GM21786 (cell line): ENCODE measurements around the gene CRISPLD2.
"Not testable (repeated sequence)": the region's sequence is repeated elsewhere in the genome, so short reads cannot be mapped to it uniquely, and the experiment has no call there.

ENCODE experiments used
- ATAC-seq: cut with Tn5 transposase; IDR thresholded peaks from one replicate; pipeline ENCODE4 v1.9.1; 2021; ENCODE audit not compliant: unreplicated experiment

CRISPLD2 gene

DNA sequence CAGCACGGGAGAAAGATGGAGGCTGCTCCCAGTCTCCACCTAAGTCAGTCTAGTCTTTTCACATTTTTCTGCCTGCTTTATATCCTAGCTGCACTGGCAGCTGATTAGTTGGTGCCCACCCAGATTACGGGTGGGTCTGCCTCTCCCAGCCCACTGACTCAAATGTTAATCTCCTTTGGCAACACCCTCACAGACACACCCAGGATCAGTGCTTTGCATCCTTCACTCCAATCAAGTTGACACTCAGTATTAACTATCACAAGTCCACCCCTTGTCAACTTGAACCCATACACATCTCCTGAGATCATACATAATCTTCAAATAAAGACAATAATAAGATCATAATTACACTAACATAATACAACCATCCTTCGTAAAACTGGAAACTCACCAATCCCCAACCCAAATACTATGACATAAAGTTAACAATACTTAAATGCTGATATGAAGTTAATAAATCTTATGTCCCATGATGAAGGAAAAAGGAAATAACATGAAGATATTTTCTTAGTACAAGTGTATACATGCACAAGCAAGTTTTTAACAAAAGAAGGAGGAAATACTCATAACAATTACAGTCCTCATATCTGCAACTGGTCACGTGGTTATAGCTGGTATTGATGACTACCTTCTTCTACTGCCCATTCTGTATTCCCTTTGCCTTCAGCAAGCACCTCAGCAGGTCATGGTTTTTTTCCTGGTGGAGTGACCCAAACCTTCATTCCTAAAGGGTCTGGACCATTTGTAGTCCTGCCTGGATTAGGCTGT is 35.8 kb downstream of the CRISPLD2 start:
- not testable (repeated sequence) for ATAC-seq

DNA sequence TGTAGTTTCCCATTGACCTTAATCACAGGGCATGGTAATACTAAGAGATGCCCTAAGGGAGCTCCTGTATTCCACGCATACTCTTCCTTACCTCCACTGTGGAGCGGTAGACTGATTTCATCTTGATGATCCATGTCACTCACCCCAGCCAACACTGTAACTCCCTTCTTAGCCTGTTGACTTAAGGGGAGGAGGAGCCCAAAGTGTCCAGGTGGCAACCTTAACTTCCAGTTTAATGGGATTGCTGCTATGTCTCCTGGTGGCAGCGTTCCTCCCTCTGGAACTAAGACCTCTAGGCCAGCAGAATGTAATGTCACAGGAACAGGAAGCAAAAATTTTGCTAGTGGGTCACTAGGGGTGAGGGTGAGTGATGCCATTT is 36.4 kb downstream of the CRISPLD2 start:
- ATAC-seq = not testable (repeated sequence)

DNA sequence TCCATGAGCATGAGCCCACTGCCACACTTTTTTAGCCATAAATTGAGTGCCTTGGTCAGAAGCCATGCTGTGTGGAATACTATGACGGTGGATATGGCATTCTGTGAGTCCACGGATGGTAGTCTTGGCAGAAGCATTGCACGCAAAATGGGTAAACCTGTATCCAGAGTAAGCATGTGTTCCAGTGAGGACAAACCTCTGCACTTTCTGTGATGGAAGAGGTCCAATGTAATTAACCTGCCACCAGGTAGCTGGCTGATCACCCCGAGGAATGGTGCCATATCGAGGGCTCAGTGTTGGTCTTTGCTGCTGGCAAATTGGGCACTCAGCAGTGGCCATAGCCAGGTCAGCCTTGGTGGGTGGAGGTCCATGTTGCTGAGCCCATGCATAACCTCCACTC is 37.0 kb downstream of the CRISPLD2 start:
- not testable (repeated sequence) for ATAC-seq

DNA sequence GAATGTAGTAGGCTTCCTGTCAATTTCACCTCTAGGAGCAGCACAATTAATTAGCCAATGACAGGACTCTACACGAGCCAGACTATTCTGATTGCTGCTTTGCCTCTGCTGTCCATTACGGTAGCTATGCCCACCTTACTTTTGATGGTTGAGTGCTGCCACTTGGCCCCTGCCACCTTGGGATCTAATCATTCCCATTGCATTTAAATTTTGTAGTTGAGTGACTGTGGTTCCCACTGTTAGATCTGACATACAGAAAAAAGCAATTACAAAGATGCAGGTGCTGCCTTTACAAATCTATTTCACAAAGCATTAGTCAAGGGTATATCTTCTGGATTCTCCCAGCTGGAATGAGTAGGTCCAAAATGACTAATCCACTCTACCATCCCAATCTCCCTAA is 39.9 kb downstream of the CRISPLD2 start:
- ATAC-seq = no peak

DNA sequence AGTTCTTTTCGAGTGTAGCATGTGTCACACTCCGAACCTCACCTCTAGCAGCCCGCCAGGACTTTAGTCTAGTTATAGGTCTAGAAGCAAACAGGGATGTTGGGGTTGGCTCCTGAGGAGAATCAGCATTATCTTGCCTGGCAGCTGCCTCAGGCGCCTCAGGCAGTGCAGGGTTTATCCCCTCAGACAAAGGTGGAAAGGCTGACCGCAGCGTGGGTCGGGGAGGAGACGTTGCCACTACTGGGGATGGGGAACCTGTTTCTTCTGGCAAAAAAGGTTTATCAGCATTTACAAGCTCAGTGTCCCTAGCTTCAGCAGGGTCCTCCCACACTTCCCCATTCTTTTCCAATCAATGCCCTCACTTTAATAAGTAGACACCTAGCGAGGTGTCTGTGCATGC is 40.6 kb downstream of the CRISPLD2 start:
- no peak for ATAC-seq

DNA sequence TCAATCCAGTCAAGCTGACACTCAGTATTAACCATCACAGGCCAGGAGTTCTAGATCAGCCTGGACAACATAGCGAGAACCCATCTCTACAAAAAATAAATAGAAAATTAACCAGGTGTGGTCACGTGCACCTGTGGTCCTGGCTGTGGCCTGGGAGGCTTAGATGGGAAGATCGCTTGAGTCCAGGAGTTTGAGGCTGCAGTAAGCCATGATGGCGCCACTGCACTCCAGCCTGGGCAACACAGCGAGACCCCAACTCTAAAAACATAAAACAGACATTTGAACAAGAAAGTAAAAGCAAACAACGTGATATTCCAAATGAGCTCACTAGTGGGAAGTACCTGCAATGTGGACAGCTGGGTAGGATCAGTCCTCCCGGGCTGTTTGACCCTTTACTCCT is 41.9 kb downstream of the CRISPLD2 start:
- no peak for ATAC-seq

DNA sequence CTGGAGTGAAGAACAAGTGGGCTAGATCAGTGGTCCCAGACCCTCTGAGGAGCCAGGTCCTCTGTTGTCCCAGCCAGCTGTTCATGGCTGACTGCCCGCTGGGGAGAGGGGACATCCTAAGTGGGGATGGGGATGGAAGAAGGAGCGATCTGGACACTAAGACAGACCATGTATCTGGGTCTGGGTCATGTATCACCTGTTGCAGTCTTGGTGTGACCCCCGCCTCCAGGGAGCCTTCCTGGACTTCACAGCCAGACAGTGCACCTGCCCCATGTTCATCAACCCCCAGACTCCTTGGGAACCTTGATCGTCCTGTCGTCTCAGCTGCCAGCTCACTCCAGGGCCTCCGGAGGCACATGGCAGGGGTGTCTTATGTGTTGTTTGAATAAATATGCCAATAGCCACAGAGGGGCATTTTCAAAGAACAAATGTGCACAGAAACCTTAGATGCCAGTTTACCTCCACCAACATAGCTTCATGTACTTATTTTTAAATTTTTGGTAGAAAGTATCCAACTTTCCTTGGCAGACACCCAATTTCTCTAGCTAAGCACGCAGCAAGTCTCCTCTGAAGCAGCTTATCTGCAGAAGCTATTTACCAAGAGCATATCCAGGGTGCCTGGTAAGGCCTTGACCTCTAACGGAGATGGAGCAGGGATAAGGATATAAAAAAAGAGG is 43.2 kb downstream of the CRISPLD2 start:
- ATAC-seq = no peak

DNA sequence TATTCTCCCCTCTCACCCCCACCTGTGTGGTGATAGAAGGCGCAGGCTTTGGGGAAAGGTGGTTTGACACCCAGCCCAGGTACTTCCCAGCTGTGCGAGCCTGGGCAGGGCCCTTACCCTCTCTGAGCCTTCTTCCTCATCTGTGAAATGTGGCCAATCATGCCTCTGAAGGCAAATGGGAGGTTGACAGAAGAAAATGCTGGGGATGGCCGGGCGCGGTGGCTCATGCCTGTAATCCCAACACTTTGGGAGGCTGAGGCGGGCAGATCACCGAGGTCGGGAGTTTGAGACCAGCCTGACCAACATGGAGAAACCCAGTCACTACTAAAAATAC is 43.7 kb downstream of the CRISPLD2 start:
- ATAC-seq = no peak

DNA sequence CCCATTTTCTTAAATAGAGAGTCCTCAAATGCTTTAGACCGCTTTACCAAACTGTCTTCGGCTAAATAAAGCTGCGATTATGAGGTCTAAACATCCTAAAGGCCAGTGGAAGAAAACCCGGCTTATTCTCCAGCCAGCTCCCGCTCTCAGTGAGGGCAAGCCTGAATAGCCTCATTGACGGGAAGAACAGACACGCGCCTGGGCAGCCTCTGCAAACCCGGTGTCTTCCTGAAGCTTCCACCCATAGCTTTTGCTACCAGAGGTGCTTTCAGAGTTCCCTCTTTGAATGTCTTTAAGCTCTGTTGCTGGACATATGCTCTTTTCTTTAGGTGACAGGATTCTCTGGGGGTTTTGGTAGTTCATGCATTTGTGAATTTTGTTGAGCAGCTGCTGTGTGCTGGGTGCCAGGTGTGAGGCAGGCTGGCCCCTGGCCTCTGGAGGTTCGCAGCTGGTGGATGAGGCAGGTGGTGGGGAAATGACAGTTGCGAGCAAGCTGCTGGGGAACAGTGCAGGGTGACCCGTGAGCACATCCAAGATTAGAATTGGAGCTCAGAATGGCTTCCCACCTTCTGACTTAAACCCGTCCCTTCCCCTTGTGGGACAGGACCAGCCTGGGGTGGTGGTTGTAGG is 44.7 kb downstream of the CRISPLD2 start:
- ATAC-seq = no peak

DNA sequence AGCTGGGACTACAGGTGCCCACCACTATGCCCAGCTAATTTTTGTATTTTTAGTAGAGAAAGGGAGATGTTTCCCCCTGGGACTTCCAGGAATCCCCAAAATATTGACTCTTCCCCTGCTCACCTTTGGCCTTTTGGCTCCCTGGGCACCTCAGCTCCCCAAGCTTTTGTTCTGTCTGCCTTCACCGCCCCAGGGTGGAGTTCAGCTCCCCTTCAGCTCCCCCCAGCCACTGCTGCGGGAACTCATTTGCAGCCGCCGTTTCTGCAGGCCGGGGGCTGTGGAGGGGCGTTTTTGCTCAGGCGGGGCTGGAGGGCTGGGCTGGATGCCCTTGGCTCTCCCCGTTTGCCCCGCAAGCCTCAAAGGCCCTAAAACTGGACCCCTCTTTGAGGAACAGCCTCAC is 47.9 kb downstream of the CRISPLD2 start:
- ATAC-seq = no peak

DNA sequence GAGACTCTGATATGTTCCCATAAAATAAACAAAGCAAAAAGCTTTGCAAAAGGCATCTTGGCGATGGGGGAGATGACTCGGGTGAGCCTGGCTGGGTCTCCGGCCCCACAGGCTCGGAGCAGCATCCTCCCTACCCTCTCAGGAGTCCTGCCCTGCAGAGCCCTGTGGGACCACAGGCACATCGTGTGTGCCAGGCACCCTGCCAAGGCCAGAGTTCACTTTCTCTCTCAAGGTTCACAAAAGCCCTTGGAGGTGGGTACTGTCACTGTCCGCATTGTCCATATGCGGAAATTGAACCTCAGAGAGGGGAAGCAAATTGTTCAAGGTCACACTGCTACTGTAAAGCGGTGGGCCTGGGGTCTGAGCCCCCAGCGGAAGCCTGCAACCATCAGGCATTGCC is 48.5 kb downstream of the CRISPLD2 start:
- no peak for ATAC-seq

DNA sequence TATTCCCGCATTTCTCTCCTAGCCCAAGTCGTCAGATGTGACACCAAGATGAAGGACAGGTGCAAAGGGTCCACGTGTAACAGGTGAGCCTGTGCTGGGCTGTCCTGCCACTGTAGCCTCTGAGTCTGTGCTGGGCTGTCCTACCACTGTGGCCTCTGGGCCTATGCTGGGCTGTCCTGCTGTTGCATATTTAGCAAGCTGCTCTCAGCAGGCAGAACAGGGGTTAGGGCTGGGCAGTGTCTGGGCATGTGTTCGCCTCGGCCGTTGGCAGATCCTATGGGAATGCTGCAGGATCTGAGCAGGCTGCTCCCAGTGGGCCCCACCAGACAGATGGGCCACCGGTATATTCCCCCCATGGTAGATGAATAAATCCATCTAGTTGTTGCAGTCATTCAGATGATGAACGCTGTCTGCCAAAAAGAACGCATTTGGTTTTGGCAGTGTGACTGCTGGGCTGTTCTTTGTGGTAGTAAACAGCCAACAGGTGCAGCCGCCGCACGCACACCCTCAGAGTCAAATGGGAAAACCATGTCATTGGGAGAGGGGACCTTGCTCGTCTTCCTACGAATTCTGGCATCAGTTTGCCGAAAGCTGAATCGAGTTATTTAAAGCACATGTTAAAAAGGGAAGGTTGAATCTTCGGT is 49.2 kb downstream of the CRISPLD2 start:
- ATAC-seq = no peak

DNA sequence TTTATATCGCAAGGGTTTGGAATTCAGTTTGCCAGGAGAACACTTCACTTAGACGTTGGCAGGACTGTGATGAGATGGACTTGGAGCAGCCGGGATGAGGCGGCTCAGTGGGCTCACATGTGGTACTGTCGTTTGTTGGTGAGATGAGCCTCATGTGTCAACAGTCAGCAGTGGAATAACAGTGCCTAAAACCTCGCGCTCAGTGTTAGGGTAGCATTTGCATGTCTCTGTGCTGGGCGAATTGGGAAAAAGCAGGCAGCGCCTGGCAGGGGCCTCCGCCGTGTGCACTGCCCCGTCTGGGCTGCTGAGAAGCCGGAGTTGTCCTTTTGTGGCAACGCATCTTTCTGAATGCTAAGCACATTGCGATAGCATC is 49.7 kb downstream of the CRISPLD2 start:
- no peak for ATAC-seq

DNA sequence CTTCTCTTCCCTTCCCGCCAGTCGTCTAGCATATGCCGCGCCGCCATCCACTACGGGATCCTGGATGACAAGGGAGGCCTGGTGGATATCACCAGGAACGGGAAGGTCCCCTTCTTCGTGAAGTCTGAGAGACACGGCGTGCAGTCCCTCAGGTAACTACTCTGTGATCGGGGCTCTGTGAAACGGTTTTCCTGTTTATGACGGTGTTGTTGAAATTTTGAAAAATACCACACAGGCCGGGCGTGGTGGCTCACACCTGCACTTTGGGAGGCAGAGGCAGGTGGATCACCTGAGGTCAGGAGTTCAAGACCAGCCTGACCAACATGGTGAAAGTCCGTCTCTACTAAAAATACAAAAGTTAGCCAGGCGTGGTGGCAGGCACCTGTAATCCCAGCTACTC is 53.2 kb downstream of the CRISPLD2 start:
- not testable (repeated sequence) for ATAC-seq

DNA sequence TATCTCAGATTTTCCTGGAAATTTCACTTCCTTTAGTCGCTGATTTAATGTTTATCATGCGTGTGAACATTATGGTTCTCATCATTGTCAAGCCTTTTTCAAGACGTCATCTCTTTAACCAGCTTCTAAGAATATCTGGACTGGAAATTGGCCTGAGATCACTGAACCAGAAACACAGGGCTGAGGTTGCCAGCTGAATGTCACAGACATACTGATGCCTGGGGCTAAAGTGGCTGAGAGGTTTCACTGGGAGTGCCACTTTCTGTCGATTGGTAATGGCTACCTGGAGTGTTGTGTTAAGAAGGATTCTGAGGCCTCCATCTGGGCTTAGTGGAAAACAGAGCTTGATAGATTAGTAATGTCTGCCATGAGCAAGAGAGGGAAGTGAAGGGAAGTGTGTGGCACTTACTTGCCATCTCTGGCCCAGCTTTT is 54.2 kb downstream of the CRISPLD2 start:
- no peak for ATAC-seq

DNA sequence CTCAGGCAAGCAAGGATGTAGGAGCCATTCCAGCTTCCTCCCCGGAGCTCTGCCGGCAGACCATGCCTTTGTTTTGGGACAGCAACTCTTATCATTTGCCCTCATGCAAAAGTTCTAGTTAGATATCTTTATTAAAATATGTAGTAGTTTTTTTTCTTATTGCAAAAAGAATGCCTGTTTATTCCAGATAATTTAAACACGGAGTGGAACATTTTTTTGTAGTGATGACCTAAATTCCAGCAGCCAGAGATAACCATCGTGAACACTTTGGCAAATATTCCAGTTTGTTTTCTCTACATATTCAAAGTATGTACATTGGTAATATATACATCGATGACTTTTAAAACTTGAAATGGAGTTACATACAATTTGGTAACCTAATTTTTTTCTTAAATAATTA is 54.8 kb downstream of the CRISPLD2 start:
- no peak for ATAC-seq

DNA sequence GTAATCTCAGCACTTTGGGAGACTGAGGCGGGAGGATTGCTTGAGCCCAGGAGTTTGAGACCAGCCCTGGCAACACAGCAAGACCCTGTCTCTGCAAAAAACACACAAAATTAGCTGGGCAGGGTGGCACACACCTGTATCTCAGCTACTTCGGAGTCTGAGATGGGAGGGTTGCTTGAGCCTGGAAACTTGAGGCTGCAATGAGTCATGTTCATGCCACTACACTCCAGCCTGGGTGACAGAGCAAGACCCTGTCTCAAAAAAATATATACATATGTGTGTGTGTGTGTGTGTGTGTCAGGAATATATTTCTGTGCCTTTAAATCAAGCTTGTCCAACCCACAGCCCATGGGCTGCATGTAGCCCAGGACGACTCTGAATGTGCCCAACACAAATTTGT is 55.2 kb downstream of the CRISPLD2 start:
- no peak for ATAC-seq

DNA sequence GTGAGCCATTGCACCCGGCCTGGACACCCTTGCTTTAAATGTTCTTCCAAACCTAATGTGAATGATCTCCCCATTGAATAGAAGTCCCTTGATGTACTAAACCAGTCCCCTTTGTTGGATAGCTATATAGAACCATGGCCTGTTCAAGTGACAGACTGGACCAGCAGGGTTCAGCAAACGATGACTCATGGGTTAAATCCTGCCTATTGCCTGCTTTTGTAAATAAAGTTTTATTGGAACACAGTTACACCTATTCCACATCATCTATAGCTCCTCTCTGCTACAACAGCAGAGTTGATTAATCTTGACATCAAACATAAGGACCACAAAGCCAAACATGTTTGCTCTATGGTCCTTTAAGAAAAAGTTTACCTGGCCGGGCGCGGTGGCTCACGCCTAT is 56.1 kb downstream of the CRISPLD2 start:
- no peak for ATAC-seq

DNA sequence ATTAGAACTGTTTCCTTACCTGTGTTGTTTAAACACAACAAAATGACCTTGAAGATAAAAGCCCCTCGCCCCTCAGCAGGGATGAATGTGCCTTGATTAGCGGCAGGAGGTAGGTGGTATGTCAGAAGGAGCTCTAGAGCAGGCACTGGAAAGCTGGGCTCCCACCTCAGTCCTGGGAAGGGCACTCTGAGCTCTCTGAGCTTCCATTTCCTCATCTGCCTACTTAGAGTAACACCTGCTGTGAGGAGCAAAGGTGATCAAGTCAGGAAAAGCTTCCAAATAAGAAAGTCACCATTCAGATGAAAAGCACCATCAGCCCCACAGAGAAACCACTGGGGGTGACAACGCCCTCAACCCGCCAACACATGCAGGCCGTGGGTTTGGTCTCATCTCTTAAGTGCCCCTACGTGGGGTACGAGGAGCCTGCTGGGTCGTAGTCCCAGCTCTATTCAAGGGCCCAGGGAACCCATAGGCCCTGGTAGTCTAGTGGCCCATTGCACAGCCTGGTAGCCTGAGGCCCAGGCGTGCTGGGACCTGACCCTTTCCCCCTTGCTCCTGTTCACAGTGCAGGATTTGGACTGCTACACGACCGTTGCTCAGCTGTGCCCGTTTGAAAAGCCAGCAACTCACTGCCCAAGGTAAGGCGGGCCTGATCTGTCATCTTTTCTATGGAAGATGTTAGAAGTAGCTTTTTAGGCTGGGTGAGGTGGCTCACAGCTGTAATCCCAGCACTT is 57.3 kb downstream of the CRISPLD2 start:
- ATAC-seq = no peak

DNA sequence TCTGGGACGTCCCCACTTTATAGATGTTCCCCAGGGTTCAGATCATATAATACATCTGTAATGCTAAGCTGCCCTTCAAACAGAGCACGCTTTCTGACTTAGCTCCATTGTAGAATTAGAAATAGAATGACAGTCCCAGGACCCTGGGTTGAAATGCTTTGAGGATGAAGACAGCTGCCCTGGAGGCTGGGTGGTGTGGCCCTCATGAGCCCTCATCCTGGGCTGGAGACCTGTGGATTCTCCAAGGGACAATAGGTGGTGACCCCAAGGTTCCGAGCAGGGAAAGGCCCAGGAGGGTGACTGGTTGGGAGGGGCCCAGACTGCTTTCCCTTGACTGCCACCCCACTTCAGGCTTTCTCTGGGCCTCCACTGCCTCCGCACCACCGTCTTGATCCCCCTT is 59.0 kb downstream of the CRISPLD2 start:
- no peak for ATAC-seq
